HG03108 (cell line): ENCODE measurements around the gene DESI2.

Source experiments
- ATAC-seq: cut with Tn5 transposase; IDR thresholded peaks from one replicate; pipeline ENCODE4 v1.9.1; 2021; ENCODE audit warnings: moderate library complexity; ENCODE audit not compliant: unreplicated experiment

DESI2 gene

GRCh38 chr1:244751271-244751895 is 98.5 kb downstream of the DESI2 start:
- no peak for ATAC-seq

DNA sequence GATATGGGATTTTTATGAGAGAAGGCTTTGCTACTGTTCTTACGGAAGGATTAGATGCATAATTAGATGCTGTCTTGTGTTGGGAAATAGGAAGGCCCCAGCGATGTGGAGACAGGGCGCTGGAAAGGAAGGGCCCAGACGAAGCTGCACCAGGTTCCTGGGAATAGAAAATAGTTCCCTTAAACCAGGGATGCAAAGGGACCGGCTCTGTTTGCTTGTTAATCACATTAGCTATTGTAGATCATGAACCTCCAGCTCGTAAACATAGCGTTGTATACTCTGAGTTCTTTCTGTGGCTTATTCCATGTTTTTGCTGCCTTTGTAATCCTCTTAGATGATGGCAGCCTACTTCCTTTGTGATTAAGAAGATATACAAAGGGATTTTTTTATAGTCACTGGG is 102.7 kb downstream of the DESI2 start:
- ATAC-seq: no peak

DNA sequence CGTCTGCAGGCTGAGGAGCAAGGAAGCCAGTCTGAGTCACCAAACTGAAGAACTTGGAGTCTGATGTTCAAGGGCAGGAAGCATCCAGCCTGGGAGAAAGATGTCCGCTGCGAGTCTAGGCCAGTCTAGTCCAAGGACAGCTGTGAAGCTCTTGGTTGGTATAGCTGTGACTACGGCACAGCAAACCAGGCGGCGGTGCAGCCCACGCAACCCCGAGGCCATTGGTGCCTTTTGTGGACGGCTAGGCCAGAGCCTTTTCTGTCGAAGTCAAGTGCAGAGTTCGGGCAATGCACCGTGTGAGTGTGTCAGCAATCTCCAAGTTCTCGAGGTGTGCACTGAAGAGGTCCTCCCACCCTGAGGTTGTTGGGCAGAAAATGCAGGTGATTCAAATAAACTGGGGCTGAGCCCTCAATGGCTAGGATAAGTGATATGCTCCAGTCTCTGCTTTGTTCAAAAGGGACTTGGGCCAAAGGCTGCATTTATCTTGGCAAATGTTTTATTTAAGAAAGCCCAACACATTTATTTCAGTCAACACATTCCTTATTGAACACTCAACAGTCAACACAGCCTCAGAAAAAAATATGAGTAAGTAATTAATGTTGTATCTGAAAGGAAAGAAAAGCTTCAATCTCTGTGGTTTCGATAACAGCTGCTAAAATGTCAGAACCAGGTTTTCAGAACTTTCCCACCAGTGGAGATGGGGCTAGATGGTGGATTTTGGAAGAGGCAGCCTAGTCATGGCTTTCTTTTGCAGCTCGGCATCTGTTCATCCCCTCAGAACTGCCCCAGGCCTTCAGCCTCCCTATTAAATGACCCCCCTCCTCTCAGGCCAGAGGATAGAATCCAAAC is 104.4 kb downstream of the DESI2 start:
- no peak for ATAC-seq
